NCI-H2227 treated with DMSO at 0.1 percent for 48 hours (cell line): ENCODE data around the gene DONSON.

Experiments used
- DNase-seq: peaks from one replicate; lab custom pipeline; 2025; lab: John Stamatoyannopoulos, UW

Gene DONSON

GRCh38 chr21:33541756-33542639, 46.5 kb downstream of the DONSON start, which contains the start of gene GART:
Gene GART, minus strand, starts transcription at chr21:33542117. Its CDS starts 2,802 bp downstream, at chr21:33539315.
- peak; percentile 82 for DNase-seq

- DNase-seq: no peak
Measured at GRCh38 chr21:33541105-33541711, 47.3 kb downstream of the DONSON start.

DNA sequence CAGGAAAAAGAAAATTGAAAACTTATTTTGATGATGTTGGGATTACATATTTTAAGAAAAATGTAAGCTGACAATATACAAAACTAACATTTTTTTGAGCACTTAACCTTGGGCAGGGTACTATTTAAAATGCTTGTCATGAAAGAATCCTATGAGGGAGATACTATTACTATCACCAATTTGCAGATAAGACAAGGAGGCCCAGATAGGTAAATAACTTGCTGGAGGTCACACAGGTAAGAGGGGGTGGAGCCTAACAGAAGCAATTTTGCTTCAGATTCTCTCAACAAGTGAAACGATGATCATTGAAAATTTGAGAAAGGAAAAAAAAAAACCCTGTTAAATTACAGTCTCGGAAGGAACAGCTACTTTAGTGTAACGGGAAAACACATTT, 47.8 kb downstream of the DONSON start:
- no peak for DNase-seq

GRCh38 chr21:33539616-33540015, 48.9 kb downstream of the DONSON start:
- no peak for DNase-seq

GRCh38 chr21:33537212-33537611, 51.3 kb downstream of the DONSON start:
- no peak for DNase-seq

DNA sequence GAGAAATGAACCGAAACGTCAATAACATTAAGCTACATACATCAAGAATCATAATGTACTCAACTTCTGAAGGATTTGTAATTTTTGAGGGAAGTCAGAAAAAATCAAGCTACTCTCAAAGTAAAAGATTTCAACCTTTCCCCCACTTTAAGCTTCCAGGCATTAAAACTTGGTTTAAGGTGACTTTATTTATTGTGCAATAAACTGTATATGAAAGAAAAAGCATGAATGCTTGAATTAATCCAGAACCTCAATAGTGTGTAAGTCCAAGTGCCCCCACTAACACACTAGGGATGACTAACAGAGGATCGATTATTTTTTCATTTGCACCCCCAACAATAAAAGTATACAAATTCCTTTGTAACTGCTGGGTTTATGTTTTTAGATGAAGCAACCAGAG, 57.5 kb downstream of the DONSON start:
- no peak for DNase-seq
